ENCODE measurements around the gene CSTF1. TPM values are rescaled to one million over a fixed set of nuclear protein-coding genes. Genes with fewer than 3 reads are reported as not detected.
"Not testable (repeated sequence)": the region's sequence is repeated elsewhere in the genome, so short reads cannot be mapped to it uniquely, and the experiment has no call there.

The CSTF1 gene
- total RNA-seq, 1 donor from 2014 or later: 48.4 TPM

DNA sequence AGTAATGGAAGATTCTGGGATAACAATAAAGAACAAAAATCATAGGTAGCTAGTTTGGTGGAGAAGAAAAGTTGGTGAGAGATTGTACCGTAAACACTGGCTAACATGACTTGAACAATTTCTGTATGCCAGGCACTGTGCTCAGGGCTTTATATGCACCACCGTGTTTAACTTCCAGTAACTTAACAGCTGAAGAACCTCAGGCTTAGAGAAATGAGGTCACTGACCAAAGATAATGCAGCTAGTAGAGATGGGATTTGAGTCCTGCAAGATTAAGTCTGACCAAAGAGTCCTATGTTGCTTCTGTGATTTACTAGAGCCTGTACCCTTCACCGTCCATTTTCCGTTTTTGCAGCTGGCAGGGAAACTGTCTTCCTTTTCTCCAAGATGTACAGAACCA is 2.7 kb downstream of the CSTF1 start:
- TF ChIP-seq, protein P1, sequence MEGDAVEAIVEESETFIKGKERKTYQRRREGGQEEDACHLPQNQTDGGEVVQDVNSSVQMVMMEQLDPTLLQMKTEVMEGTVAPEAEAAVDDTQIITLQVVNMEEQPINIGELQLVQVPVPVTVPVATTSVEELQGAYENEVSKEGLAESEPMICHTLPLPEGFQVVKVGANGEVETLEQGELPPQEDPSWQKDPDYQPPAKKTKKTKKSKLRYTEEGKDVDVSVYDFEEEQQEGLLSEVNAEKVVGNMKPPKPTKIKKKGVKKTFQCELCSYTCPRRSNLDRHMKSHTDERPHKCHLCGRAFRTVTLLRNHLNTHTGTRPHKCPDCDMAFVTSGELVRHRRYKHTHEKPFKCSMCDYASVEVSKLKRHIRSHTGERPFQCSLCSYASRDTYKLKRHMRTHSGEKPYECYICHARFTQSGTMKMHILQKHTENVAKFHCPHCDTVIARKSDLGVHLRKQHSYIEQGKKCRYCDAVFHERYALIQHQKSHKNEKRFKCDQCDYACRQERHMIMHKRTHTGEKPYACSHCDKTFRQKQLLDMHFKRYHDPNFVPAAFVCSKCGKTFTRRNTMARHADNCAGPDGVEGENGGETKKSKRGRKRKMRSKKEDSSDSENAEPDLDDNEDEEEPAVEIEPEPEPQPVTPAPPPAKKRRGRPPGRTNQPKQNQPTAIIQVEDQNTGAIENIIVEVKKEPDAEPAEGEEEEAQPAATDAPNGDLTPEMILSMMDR (conservative IDR thresholded peaks at IDR 0.05): no peak
- Mint-ChIP-seq H3K36me3 (peaks cover 15% of the 10 kb centered on the region), H3K4me3 (no peak overlapping the region)

DNA sequence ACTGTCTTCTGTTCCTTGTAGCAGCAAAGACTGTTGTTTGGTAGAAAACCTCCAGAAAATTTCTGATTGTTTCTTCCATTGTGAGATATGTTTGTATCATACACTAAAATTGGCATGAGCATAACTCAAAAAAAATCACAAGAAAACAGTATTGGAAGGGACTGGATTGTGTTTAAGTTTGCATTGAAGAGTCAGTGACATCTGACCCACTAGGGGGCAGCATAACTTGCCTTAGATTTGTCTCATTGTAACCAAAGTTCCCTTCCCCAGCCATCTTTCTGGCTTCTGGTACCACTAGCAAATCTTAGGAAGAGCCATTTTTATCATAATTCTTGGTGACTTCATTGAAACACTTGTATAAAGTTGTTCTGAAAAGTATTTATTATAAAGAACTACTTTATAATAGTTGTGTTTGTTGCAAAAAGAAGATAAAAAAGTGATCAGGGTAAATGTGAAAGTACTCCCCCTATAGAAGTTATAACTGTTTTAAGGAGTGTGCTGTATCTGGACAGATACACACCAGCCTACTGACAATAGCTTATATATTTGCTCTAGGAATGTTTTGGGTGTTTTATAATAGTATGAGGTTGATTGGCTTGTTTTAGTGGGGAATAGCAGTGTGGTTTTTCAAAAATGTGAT is 7.7 kb downstream of the CSTF1 start:
- TF ChIP-seq, protein P1 (conservative IDR thresholded peaks at IDR 0.05): peak; percentile 92
- H3K4me3 Mint-ChIP-seq: no peak overlapping the region
- H3K27ac Mint-ChIP-seq: no peak overlapping the region

More for the DNA sequence above, 2.7 kb downstream of the CSTF1 start:
- Mint-ChIP-seq H3K4me1 (ENCODE audit: unreplicated experiment) (peaks cover 16% of the 10 kb centered on the region), H3K27ac (no peak overlapping the region), H3K27me3 (no peaks in the 10 kb centered on the region), H3K9me3 (no peaks in the 10 kb centered on the region)
- no peak for DNase-seq (ENCODE audit: extremely low spot score, unreplicated experiment)

DNA sequence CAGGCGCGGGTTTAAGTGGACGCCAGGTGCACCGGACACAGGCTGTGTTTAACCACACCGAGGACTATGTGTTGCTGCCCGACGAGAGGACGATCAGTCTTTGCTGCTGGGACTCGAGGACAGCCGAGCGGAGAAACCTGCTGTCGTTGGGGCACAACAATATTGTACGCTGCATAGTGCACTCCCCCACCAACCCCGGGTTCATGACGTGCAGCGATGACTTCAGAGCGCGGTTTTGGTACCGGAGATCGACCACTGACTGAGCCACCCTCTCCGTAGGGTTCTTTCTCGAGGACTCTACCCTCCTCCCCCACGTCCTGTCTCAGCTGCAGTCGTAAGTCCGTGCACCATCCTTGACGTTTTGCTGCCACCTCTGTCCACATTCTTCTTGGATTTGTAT is 11.0 kb downstream of the CSTF1 start:
- no peaks in the 10 kb centered on the region for H3K9me3 Mint-ChIP-seq
- no peak overlapping the region for H3K27ac Mint-ChIP-seq
- no peak overlapping the region for H3K4me3 Mint-ChIP-seq
- DNase-seq (ENCODE audit: extremely low spot score, unreplicated experiment): no peak
- H3K27me3 Mint-ChIP-seq: no peaks in the 10 kb centered on the region
- H3K36me3 Mint-ChIP-seq: peaks cover 35% of the 10 kb centered on the region
- H3K4me1 Mint-ChIP-seq (ENCODE audit: unreplicated experiment): no peaks in the 10 kb centered on the region
- TF ChIP-seq, protein P1 (conservative IDR thresholded peaks at IDR 0.05): no peak

More for the DNA sequence above, 7.7 kb downstream of the CSTF1 start:
- no peaks in the 10 kb centered on the region for H3K27me3 Mint-ChIP-seq
- no peaks in the 10 kb centered on the region for H3K4me1 Mint-ChIP-seq (ENCODE audit: unreplicated experiment)
- no peak for DNase-seq (ENCODE audit: extremely low spot score, unreplicated experiment)
- H3K9me3 Mint-ChIP-seq: no peaks in the 10 kb centered on the region
- H3K36me3 Mint-ChIP-seq: peaks cover 33% of the 10 kb centered on the region

DNA sequence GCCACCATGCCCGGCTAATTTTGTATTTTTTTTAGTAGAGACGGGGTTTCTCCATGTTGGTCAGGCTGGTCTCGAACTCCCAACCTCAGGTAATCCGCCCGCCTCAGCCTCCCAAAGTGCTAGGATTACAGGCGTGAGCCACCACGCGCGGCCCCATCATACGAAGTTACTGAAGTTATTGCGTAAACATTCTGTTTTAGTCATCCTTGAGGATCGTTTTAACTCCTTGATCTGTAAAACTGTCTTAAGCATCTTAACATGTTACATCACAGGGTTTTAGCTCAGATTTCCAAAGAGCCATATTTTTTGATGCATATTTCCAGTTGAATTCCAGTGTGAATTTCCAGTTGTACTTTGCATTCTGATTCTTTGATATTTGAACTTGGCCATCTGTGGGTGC is 12.9 kb downstream of the CSTF1 start:
- H3K27me3 Mint-ChIP-seq; DNase-seq (ENCODE audit: extremely low spot score, unreplicated experiment); H3K9me3 Mint-ChIP-seq; H3K4me3 Mint-ChIP-seq; H3K27ac Mint-ChIP-seq; H3K4me1 Mint-ChIP-seq (ENCODE audit: unreplicated experiment): not testable (repeated sequence)
- H3K36me3 Mint-ChIP-seq: peaks cover 30% of the 10 kb centered on the region

DNA sequence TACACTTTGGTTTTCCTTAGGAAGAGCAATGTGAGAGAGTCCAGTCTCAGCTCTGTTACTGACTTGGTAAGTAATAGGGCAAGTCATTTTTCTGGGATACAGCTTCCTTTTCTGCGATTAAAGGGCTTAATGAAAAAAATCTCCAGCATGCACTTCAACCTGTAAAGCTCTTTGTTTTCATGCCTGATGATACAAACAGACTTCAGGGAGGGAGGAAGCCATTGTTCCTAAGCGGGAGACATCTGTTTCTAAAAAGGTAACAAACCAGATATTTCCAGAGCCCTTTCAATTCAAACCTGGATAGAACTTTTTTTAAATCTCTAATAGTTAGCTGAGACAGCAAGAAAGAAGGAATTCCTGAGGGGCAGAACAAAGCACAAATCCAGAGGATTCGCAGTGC is 14.5 kb downstream of the CSTF1 start:
- peaks cover 28% of the 10 kb centered on the region for H3K36me3 Mint-ChIP-seq
- TF ChIP-seq, protein P1 (conservative IDR thresholded peaks at IDR 0.05): no peak
- no peaks in the 10 kb centered on the region for H3K4me1 Mint-ChIP-seq (ENCODE audit: unreplicated experiment)

DNA sequence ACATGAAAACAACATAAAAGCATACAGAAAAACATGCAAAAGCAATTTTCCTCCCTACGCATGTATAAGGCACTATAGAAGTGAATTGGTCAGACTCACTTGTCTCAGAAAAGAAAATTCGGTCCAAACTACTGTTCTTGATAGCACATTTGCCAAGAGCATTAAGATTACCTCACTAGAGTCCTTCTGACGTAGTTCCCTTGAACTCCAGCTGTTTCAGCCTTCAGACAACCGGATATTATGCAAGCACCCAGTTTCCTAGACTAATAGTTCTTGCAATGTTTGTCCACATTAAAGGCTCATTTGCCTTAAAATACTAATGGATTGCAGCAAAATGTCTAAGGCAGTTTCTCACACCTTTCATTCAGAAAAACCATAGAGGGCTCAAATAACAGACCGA is 17.1 kb downstream of the CSTF1 start:
- no peaks in the 10 kb centered on the region for H3K27me3 Mint-ChIP-seq
- TF ChIP-seq, protein P1 (conservative IDR thresholded peaks at IDR 0.05): no peak
- H3K4me1 Mint-ChIP-seq (ENCODE audit: unreplicated experiment): no peaks in the 10 kb centered on the region
- no peak overlapping the region for H3K27ac Mint-ChIP-seq
- no peaks in the 10 kb centered on the region for H3K9me3 Mint-ChIP-seq
- peaks cover 18% of the 10 kb centered on the region for H3K36me3 Mint-ChIP-seq
- no peak for DNase-seq (ENCODE audit: extremely low spot score, unreplicated experiment)
- no peak overlapping the region for H3K4me3 Mint-ChIP-seq

More for the DNA sequence above, 14.5 kb downstream of the CSTF1 start:
- DNase-seq (ENCODE audit: extremely low spot score, unreplicated experiment): no peak
- Mint-ChIP-seq H3K4me3 (no peak overlapping the region), H3K9me3 (no peaks in the 10 kb centered on the region), H3K27ac (no peak overlapping the region), H3K27me3 (no peaks in the 10 kb centered on the region)

All from type B pancreatic cell (in vitro differentiated cells).